NAMALWA (cell line): ENCODE measurements around the gene RFX2.
"Not testable (repeated sequence)": the region's sequence is repeated elsewhere in the genome, so short reads cannot be mapped to it uniquely, and the experiment has no call there.

Experiments used
- DNase-seq: peaks from one replicate; pipeline ENCODE4 v3.0.0-alpha.2; 2015; ENCODE audit warnings: low spot score

Gene RFX2

DNA sequence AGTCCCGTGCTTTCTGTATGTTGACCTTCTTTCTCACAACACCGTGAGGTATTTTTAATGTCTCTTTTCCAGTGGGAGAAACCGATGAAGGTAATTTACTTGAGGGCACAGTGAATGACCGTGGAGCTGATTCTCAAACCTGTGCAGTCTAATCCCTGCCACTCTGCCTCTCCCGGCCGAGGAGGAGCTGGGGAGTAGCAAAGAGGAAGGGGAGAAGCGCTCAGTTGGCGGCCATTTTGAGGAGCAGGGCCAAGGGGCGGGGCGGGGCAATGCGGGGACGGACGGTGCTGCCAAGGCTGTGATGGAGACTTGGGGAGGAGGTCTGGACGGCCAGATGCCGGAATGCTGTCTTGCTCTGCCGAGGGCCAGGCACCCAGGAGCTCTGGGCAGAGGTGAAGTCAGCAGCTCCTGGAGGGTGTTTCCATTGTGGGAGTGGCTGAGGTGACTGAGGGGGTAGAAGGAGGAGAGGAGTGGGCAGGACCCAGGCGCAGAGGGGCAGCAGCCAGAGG, 120.0 kb downstream of the RFX2 start:
- peak; percentile 35 for DNase-seq

DNA sequence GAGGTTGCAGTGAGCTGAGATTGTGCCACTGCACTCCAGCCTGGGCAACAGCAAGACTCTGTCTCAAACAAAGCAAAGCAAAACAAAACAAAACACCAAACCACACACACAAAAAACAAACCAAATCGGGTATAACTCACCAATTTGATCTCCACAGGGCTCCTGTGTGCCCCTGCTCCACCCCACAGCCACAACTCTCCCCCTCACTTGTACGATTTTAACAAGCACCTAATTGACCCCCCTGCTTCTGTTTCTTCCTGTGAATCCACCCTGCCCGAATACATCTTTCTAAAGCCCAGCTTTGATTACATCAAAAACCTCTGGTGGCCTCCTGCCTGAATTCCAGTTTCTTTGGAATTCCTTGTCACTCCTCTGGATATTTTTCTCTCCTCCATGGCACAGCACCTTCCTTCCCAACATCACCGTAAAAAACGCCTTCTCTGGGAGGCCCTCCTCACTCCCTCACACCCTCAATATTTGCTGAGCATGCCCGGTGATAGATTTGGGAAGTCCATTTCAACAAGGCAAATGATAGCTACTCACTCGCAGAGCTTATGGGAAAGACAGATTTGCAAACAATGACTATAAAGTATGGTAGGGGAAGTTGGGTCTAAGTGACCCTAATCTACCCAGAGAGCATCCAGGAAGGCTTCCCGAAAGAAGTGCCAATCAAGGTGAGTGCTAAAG, 120.8 kb downstream of the RFX2 start:
- DNase-seq: no peak

DNA sequence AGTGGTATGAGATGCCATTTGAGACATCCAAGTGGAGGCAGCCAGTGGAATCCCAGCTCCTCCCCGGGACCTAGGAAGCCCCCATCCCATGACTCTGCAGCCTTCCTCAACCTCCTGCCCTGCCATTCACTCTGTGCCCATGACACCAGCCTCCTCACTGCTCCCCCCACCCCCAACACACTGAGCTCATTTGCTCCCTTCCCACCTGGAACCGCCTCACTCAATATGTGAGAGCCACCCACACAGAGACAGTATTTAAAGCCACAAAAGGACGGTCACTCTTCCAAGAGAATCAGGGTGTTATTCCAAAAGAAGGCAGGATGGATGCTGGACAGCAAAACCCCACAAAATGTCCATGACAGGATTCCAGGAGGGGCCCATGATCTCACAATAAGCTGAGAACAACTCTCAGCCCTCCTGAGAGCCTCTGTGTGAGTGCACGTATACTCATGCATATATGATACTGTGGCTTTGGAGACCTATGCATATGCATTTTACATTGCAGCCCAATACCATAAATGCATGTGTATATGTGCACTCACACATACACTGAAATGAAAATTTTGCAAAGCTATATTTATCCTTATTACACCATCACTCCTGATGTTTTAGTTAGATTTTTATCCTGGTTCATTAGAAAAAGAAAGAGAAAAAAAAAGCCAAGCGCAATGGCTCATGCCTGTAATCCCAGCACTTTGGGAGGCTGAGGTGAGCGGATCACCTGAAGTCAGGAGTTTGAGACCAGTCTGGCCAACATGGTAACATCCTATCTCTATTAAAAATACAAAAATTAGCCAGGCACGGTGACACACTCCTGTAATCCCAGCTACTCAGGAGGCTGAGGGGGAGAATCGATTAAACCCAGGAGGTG, 121.5 kb downstream of the RFX2 start:
- peak; percentile 49 for DNase-seq

DNA sequence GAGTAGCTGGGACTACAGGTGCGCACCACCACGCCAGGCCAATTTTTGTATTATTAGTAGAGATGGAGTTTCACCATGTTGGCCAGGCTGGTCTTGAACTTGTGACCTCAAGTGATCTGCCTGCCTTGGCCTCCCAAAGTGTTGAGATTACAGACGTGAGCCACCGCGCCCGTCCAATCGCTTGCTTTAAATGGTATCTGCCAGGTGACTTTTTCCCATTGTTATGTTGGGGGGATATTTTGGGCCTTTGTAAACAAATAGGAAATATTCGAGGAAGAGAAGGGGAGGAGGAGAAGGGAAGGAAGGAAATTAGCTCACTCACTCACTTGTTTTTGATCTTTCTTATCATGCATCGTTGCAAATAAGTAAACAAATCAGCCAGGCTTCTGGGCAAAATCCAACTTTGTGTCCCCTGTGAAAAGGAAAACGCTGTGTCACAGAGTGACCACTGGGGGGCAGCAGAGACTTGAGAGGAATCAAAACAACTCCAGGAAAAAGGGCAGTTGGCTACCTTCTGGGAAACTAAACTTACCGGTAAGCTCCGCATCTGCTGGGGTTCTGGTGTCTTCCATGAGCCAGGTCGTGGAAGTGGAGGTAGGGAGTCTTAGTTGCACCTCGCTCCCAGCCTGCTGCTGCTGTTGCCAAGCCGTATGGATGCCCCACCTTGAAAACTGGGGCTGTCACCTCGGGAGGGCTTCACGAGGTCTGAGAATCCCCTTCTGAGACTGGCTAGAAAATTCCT, 123.1 kb downstream of the RFX2 start:
- DNase-seq: peak; percentile 79

DNA sequence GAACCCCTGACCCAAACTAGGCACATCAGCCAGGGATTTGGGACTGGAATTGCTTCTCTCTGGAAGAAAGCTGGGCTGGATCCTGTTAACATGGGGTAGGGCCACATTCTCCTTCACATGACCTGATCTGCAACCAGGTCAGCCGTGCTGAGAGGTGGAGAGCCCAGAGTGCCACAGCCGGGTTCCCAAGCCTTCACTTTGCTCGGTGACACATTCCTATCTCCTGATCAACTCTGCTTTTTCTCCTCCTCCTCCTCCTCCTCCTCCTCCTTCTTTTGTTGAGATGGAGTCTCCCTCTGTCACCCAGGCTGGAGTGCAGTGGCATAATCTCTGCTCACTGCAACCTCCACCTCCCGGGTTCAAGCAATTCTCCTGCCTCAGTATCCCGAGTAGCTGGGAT, 124.5 kb downstream of the RFX2 start:
- DNase-seq: not testable (repeated sequence)

DNA sequence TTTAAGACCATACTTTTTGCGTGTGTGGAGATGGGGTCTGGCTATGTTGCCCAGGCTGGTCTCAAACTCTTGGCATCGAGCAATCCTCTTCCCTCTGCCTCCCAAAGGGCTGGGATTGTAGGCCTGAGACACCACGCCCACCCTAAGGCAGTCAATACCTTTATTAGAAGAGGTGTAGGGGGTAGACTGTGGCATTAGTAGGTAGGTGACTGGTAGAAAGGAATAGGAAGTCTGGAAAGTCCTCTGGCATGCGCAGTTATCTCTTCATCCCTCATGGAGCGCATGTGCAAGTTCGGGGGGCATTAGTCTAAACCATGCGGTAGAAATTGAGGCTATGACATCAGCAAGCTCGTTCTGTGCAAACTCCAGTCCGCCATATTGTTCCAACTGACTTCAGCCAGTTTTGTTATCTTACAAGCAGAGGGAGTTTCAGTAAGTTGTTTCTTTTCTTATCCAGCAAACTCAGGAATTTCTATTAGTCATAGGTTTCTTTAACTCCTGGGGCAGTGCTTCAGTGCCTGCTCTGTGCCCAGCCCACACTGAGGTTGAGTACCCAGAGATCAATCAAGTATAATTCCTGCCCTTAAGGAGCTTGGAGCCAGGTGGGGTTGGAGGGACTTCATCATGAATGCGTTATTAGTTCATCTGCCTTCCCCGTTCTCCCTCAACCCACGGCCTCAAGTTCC, 125.1 kb downstream of the RFX2 start:
- no peak for DNase-seq

DNA sequence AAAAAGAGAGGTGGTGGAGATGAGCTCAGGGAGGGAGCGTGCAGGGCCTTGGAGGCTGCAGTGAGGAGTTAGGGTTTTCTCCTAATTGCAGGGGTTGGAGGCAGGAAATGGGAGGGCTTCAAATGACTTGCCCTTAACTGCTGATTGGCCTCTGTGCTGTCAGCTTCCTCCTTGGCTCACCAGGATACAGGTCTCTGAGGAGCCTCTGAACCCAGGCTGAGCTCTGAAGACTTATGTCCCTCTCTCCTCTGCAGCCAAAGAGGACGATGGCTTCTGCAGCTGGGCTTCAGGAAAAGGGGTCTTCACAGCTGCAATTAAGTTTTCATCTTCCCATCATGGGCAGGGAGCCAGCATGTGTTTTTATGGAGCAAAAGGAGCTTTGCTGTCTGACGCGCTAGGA, 125.7 kb downstream of the RFX2 start:
- no peak for DNase-seq

DNA sequence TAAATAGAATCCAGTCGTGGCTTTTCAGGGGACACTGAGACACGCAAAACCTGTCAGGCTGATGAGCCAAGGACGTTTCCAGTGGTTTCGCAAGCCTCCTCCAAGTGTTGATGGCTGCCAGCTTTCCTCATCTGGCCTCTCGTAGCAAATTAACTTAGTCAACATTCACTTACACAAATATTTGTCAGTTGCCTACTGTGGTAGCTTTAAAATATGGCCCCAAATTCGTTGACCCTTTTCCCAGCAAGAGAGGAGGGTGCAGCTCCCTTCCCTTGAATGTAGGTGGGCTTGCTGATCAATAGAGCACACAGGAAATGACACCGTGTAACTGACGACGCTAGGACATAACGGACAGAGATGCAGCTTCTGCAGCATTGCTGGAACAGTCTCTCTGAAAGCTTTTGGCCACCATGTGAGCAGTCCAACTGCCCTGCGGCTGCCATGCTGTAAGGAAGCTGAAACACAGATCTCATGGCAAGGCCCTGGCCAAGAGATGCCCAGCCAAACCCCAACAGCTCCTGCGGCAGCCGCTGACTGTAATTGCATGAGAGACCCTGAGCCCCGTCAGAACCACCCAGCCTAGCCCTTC, 126.8 kb downstream of the RFX2 start:
- no peak for DNase-seq

DNA sequence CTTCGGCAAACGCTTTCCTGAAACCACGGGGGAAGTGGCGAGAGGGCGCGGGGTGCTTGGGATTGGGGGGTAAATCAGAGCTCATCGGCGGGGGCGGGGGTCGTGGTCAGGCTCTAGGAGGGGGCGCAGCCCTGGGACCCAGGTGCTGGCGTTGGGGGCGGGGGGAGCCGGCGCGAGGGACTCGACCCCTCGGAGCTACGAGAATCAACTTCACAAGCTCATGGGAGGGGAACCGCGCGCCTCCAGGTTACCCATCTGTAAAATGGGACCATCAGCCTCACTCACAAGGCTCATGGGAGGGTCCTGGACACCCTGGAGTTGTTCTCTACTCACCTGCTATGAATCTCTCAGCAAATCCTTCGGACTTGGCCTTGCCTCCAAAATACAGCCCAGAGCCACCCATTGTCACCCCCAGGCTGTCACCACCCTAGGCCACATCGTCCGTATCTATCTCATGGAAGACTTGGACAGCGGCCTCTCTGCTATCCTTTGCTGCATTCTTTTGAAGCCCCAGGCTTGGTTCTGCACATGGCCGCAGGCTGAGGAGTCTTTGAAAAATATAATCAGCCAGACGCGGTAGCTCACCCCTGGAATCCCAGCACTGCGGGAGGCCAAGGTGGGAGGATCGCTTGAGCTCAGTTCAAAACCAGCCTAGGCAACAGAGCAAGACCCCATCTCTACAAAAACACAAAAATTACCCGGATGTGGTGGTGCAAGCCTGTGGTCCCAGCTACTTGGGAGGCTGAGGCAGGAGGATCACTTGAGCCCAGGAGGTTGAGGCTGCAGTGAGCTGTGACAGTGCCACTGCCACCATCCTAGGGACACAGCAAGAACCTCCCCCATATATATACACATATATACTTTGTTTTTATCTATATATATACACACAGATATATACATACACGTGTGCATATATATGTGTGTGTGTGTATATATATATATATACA, 131.4 kb downstream of the RFX2 start:
- peak; percentile 28 for DNase-seq

DNA sequence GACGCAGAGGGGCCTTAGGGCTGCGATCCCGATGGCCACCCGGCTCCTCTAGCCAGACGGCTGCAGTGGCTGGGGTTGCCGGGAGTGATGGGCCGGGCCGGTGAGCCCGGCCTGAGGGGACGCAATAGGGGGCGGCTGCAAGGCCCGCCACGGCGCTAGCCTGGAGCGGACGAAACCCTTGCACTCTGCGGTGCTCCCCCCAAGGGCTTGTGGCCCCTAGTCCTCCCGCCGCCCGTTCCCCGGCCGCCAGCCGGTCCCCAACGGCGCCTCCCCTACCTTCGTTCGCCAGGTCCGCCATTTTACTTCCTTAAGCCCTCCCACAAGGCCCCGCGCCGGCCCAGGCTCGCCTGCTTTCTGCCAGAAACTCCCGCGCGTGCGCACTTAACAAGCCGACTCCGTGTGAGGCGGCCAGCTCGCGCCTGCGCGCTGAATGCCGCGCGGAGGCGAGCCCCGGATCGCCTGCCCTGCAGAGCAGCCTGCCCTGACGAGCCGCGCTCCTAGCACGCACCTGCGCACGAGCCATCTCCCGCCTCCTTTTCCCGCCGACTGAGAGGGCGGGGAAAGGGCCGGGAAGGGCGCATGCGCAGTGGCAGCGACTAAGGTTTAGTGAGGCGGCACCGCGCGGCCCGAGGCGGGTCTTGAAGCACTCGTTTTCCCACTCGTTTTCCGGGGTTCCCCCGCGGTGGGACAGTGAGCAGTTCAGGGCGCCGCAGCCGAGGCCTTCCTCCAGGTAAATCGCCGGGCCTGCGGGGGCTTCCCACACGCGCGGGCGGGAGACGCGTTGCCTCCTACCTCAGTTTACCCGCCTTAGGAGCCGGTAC, 132.3 kb downstream of the RFX2 start, which contains the start of gene RANBP3:
Gene RANBP3 (minus strand): TSS at position 356 of the 821 bp plus-strand sequence. CDS start 58 bp downstream, at position 298.
- peak; percentile 99 for DNase-seq

DNA sequence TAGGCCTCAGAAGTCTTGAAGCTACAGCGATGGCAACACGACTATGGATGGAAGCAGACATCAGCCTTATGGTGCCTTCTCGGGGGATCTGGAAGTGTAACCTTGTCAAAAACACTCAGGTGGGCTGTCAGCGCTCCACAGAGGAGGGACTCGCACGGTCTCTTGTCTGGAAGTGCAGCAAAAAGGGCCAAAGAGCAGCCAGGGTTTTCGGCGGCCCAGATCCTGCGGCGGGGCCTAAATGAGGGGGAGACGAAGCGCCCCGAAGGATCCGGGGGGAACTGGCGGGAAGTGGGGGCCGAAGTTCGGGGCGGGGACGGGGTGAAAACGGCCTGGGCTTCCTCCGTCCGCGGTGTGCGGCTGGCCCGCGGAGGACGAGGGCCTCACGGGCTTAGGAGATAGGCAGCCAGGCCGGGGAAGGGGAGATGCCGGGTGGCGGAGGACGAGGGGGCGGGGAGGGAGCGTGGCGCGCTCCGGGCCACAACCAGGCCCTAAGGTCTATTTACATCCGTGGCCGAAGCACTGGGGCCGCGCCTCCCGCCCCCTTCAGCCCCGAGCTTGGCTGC, 133.0 kb downstream of the RFX2 start:
- peak; percentile 23 for DNase-seq

DNA sequence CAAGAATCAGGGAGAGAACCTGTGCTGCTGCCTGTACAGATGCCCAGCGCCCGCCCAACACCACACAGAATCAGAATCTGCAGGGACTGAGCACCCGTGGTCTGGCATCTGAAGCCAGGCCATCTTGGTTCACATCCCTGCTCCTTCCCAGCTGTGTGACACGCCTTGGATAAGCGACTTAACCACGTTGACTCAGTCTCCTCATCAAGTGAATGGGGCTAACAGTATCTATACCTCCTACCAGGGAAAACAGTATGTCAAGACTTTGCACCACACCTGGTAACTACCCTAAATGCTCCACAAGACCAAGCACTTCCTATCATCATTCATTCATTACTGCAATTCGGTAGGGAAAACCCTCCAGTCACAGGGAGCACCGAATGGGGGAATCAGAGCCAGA, 133.5 kb downstream of the RFX2 start:
- no peak for DNase-seq

DNA sequence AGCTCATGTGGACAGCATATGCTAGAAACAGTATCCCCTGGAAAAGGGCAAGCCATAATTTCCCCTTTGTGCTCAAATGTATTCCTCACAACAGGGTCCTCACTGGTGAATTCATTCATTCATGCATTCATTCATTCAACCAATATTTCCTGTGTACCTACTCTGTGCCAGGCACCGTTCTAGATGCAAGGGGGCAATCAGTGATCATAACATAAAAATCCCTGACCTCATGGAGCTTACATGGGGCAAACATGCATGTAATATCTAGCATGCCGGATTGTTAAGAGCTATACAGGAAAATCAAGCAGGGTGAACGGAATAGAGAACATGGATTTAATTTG, 134.9 kb downstream of the RFX2 start:
- no peak for DNase-seq

DNA sequence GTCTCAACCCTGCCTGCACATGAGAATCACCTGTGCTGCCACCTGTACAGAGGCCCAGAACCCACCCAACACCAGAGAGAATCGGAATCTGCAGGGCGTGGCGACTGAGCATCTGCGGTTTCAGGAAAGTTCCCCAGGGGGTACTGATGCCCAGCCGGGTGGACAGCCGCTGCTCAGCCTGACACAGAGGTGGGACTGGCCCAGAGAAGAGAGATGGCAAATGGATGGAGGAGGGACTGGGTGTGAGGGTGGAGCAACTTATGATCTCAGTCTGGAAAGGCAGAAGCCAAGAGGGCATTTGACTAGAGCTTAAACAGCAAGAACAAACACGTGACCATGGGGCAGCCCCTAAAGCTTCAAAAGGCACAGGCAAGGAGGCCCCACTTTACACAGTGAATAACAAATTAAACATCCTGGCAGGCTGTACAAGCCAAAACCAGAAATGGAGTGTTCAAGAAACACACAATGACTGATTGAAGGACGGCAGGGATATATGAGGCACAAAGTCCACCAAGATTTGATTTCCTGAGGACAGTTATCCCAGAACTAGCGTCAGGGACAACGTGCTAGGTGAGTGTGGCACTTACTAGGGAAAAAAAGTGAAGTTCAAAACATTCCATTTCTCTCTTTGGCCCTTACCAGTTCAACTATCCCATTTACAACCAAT, 135.4 kb downstream of the RFX2 start:
- peak; percentile 41 for DNase-seq

DNA sequence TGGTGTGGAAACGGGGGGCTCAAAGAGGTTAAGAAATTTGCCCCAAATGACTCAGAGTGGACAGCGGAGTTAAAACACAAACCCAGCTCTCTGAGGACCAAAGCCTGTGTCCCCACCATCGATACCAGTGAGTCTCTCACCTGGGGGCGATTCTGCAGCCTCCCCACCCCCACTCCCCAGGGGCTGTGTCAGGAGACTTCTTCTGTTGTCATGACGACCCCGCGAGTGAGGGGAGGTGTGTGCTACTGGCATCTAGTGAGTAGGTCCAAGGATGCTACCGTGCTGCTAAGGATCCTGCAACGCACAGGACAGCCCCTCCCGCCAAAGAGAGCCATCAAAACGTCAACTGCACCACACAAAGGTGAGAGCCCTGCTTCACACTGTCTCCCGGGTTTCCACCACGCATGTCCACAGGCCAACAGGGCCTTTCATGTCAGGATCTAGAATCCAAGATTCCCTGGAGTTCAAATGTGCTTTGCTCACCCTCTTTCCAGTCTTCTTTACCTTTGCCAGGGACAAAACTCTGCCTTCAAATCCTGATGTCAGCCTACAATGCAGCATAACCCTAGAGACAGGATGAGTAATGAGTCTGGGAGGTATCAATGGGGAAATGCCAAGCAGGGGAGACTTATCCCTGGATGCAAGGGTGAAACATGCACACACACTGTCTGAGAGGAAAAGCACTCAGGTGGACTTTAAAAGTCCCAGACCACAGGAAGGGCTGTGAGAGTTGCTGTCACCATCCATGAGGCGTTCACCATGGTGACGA, 136.2 kb downstream of the RFX2 start:
- no peak for DNase-seq

DNA sequence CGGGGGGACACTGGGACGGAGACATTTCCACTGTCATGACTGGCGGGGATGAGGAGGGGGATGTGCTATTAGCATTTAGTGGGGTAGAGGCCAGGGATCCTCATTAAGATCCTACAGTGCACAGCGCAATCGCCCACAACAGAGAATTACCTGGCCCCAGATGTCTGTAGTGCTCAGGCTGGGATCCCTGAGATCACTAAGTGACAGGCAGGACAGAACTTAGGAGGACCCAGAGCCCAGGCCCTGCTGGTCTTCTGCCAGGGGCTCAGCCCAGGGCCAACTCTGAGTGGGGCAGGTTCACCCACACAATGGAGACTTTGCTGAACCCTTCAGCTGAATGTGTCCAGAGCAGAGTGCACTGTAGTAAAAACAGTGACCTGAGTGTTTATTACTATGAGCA, 136.9 kb downstream of the RFX2 start:
- DNase-seq: no peak

DNA sequence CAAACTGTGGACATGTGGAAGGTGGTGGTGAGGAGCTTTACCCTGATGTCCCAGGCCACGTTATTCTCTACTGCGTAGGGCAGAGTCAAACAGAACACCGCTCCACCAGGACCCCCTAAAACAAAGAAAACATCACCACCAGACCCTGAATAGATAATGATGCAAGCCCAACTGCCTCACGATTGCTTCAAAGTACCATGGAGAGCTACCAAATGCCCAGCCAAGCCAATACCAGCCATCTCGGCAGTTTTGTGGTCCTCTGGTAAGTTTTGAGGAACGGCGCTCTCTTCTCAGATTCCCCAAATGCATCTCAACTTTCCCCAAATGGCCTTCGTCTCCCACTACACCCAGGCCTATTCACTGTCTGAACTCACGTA, 138.0 kb downstream of the RFX2 start:
- DNase-seq: no peak
